ENCODE results near the gene ALOXE3.

Gene ALOXE3

DNA sequence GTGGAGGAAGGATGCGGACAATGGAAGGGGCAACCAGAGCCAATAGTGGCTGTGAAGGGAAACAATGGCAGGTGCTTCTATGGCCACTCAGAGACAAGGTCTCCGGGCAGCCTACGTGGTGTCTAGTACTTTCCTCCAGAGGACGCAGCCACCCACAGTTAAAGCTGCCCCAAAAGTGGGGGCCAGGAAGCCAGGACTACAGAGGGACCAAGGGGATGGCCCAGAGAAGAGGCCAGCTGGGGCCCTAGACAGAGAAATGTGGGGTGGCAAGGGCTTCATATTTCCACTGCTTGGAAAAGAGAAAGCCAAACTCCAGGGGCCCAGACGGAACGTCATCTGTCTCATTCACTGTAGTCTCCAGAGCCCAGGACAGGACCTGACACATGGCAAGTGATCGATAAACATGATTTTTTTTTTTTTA is 34.7 kb upstream of the ALOXE3 start:
- Histone ChIP-seq H3K4me3 (ENCODE audit: low read depth in 1 of 2, low read length in 2 of 2) (peak overlapping the region; percentile 29 to 89), H3K4me1 (ENCODE audit: insufficient read depth, low read length) (peaks cover 41% of the 10 kb centered on the region), H3K9me3 (ENCODE audit: low read length) (no peaks in the 10 kb centered on the region), H3K27me3 (ENCODE audit: control insufficient read depth in 1 of 2, insufficient read depth in 2 of 2, low read length in 2 of 2) (no peaks in the 10 kb centered on the region), H3K27ac (ENCODE audit: low read depth, low read length) (peak overlapping the region; percentile 98), H3K36me3 (ENCODE audit: insufficient read depth, low read length) (peaks cover 38% of the 10 kb centered on the region), H3K9ac (ENCODE audit: low read length) (peak overlapping the region; percentile 92)

DNA sequence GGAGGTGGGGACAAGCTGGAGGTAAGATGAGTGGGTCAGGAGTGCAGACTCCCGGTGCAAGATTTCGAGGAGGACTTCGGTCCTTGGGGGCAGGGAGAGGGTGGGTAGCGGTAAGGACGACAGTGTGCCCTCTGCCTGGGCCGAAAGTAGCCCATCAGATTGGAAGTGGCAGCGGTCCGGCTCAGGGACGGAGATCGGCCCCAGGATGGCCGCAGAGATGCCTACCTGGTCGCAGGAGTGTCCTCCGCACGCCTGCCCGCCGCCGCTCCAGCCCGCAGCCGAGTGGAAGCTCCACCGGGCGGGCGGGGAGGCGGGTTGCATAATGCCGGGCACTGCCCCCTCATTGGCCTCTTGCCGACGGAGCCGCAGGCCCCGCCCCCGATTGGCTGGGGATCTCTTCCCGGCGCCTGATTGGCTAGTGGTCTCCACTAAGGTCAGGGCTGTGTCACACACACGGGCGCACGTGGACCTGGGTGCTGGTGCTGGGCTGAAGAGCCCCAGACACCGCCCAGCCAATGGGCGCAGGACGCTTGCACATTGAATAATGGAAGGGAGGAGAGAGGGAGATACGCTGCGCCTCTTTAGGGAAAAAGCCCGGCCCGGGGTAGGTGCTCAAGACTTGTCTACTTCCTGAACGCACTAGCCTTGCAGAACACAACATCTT is 33.9 kb upstream of the ALOXE3 start, which contains the start of gene PER1:
Gene PER1, minus strand, starts transcription at position 293 of the 664 bp plus-strand sequence. CDS start 1,698 bp downstream, outside the sequence.
- peak within 1 kb of the TSS; percentile 98 for H3K27ac ChIP-seq (ENCODE audit: low read depth, low read length)
- peaks cover 40% of the 10 kb centered on the region for H3K4me1 ChIP-seq (ENCODE audit: insufficient read depth, low read length)
- H3K4me3 ChIP-seq (ENCODE audit: low read depth in 1 of 2, low read length in 2 of 2), result peak within 1 kb of the TSS; percentile 67 to 89
- H3K36me3 ChIP-seq (ENCODE audit: insufficient read depth, low read length), result peaks cover 46% of the 10 kb centered on the region
- H3K9me3 ChIP-seq (ENCODE audit: low read length), result no peaks in the 10 kb centered on the region
- peak within 1 kb of the TSS; percentile 92 for H3K9ac ChIP-seq (ENCODE audit: low read length)
- no peaks in the 10 kb centered on the region for H3K27me3 ChIP-seq (ENCODE audit: control insufficient read depth in 1 of 2, insufficient read depth in 2 of 2, low read length in 2 of 2)

DNA sequence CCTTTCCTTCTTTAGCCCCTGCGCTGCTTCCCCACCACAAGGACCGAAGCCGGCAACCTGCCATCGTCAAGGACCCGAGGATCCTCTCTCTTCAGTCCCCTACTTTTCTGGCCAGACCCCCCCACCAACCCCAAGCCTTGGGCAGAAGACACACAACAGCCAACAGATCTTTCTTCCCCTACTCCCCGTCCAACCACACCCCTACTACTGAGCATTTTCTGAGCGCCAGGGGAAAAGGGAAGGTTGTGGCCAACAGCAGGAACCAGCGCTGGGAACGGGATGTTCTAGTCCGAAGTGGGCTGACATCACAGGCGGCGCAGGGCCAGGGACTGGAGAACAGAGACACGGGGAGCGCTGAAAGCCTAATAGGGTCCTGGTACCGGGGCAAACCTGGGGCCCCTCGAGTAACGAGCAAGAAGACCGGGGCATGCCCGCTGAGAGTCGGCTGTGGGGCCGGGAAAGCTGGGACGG is 33.4 kb upstream of the ALOXE3 start:
- Histone ChIP-seq H3K9ac (ENCODE audit: low read length) (peak overlapping the region; percentile 92), H3K9me3 (ENCODE audit: low read length) (no peaks in the 10 kb centered on the region), H3K27ac (ENCODE audit: low read depth, low read length) (peak overlapping the region; percentile 98), H3K4me1 (ENCODE audit: insufficient read depth, low read length) (peaks cover 35% of the 10 kb centered on the region), H3K27me3 (ENCODE audit: control insufficient read depth in 1 of 2, insufficient read depth in 2 of 2, low read length in 2 of 2) (no peaks in the 10 kb centered on the region), H3K4me3 (ENCODE audit: low read depth in 1 of 2, low read length in 2 of 2) (peak overlapping the region; percentile 67 to 89), H3K36me3 (ENCODE audit: insufficient read depth, low read length) (peaks cover 51% of the 10 kb centered on the region)

DNA sequence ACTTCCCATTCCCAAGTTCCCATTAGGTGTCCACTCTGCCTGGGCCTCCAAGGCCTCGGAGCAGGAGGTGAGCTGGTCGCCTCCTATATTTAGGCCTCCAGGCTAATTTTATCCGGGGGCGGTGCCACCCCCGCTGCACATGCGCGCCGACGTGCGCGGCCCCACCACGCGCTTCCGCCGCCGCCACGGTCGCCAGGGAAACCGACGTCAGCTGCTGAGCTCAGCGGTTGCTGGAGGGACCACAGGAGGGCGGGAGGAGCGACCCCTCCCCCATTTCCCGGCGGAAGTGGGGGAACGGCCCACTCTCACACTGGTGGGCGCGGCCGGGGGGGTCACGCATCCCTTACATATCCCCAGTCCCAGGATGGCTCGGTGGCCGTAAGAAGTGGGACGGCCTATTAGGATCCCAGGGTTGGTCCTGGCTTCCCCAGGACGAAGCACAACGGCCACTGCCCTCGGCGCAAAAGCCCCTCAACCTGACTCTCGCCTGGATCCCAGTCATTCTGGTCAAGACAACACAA is 32.9 kb upstream of the ALOXE3 start:
- H3K27me3 ChIP-seq (ENCODE audit: control insufficient read depth in 1 of 2, insufficient read depth in 2 of 2, low read length in 2 of 2), result no peaks in the 10 kb centered on the region
- H3K4me3 ChIP-seq (ENCODE audit: low read depth in 1 of 2, low read length in 2 of 2), result peak overlapping the region; percentile 67 to 89
- H3K36me3 ChIP-seq (ENCODE audit: insufficient read depth, low read length), result peaks cover 56% of the 10 kb centered on the region
- no peaks in the 10 kb centered on the region for H3K9me3 ChIP-seq (ENCODE audit: low read length)
- peak overlapping the region; percentile 92 for H3K9ac ChIP-seq (ENCODE audit: low read length)
- peaks cover 35% of the 10 kb centered on the region for H3K4me1 ChIP-seq (ENCODE audit: insufficient read depth, low read length)
- peak overlapping the region; percentile 98 for H3K27ac ChIP-seq (ENCODE audit: low read depth, low read length)

GRCh38 chr17:8150194-8151119 is 32.1 kb upstream of the ALOXE3 start:
- Histone ChIP-seq H3K4me1 (ENCODE audit: insufficient read depth, low read length) (peaks cover 35% of the 10 kb centered on the region), H3K9me3 (ENCODE audit: low read length) (no peaks in the 10 kb centered on the region), H3K36me3 (ENCODE audit: insufficient read depth, low read length) (peaks cover 64% of the 10 kb centered on the region), H3K27ac (ENCODE audit: low read depth, low read length) (peak overlapping the region; percentile 98), H3K27me3 (ENCODE audit: control insufficient read depth in 1 of 2, insufficient read depth in 2 of 2, low read length in 2 of 2) (no peaks in the 10 kb centered on the region), H3K9ac (ENCODE audit: low read length) (peak overlapping the region; percentile 59), H3K4me3 (ENCODE audit: low read depth in 1 of 2, low read length in 2 of 2) (peak overlapping the region; percentile 67 to 89)

DNA sequence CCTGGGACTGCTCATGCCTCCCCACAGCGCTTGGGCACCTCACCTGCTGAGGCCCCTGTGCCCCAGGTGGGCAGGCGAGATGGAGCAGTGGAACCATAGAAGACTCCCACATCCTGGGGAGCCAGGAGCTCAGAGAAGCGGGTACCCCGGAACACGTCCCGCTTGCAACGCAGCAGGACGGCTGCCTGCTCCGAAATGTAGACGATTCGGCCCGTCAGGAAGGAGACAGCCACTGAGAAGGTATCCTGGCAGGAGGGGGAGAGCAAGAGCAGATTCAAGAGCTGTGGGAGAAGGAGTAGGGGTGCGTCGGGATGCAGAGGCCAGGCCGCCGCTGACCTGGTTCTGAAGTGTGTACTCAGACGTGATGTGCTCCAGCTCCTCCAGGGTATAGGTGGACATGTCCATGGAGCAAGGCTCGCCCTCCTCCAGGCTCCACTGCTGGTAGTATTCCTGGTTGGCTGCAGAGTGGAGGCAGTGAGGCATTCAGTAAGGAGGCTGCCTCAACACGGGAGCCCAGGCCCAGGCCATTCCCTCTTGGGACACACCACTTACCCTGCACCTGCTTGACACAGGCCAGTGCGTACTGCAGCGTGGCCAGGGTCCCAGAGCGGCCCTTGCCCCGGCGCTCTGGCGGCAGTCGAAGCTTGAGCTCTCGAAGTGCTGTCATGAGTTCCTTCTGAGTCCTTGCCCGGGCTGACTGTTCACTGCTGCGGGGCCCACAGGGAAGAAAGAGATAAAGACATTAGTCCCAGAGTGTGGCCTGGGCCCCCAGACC is 31.3 kb upstream of the ALOXE3 start:
- no peak overlapping the region for H3K4me3 ChIP-seq (ENCODE audit: low read depth in 1 of 2, low read length in 2 of 2)
- H3K36me3 ChIP-seq (ENCODE audit: insufficient read depth, low read length), result peaks cover 72% of the 10 kb centered on the region
- peaks cover 35% of the 10 kb centered on the region for H3K4me1 ChIP-seq (ENCODE audit: insufficient read depth, low read length)
- no peak overlapping the region for H3K27ac ChIP-seq (ENCODE audit: low read depth, low read length)
- H3K9ac ChIP-seq (ENCODE audit: low read length), result no peak overlapping the region
- H3K9me3 ChIP-seq (ENCODE audit: low read length), result no peaks in the 10 kb centered on the region
- no peaks in the 10 kb centered on the region for H3K27me3 ChIP-seq (ENCODE audit: control insufficient read depth in 1 of 2, insufficient read depth in 2 of 2, low read length in 2 of 2)

DNA sequence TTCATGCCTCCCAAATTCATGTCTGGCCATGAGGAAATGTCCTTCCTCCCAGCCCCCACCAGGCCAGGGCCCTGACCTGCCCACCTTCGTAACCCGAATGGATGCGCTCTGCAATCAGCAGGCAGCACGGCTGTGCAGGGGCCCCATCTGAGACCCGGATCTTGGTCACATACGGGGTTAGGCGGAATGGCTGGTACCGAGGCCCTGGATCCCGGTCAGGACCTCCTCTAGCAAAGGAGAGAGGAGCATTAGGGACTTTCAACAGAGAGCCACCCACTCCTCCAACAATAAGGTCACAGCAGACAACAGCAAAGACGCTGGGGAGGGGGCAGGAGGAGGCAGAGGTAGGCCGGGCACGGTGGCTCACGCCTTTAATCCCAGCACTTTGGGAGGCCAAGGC is 30.2 kb upstream of the ALOXE3 start:
- peaks cover 30% of the 10 kb centered on the region for H3K4me1 ChIP-seq (ENCODE audit: insufficient read depth, low read length)
- H3K4me3 ChIP-seq (ENCODE audit: low read depth in 1 of 2, low read length in 2 of 2), result no peak overlapping the region
- H3K27me3 ChIP-seq (ENCODE audit: control insufficient read depth in 1 of 2, insufficient read depth in 2 of 2, low read length in 2 of 2), result no peaks in the 10 kb centered on the region
- H3K9ac ChIP-seq (ENCODE audit: low read length), result no peak overlapping the region
- H3K9me3 ChIP-seq (ENCODE audit: low read length), result no peaks in the 10 kb centered on the region
- peaks cover 82% of the 10 kb centered on the region for H3K36me3 ChIP-seq (ENCODE audit: insufficient read depth, low read length)
- no peak overlapping the region for H3K27ac ChIP-seq (ENCODE audit: low read depth, low read length)

GRCh38 chr17:8147805-8148404 is 29.6 kb upstream of the ALOXE3 start:
- Histone ChIP-seq H3K27ac (ENCODE audit: low read depth, low read length) (no peak overlapping the region), H3K9me3 (ENCODE audit: low read length) (no peaks in the 10 kb centered on the region), H3K27me3 (ENCODE audit: control insufficient read depth in 1 of 2, insufficient read depth in 2 of 2, low read length in 2 of 2) (no peaks in the 10 kb centered on the region), H3K36me3 (ENCODE audit: insufficient read depth, low read length) (peaks cover 82% of the 10 kb centered on the region), H3K4me1 (ENCODE audit: insufficient read depth, low read length) (peaks cover 23% of the 10 kb centered on the region), H3K9ac (ENCODE audit: low read length) (no peak overlapping the region), H3K4me3 (ENCODE audit: low read depth in 1 of 2, low read length in 2 of 2) (no peak overlapping the region)

GRCh38 chr17:8147141-8147804 is 29.0 kb upstream of the ALOXE3 start:
- H3K9ac ChIP-seq (ENCODE audit: low read length), result no peak overlapping the region
- no peak overlapping the region for H3K27ac ChIP-seq (ENCODE audit: low read depth, low read length)
- no peaks in the 10 kb centered on the region for H3K27me3 ChIP-seq (ENCODE audit: control insufficient read depth in 1 of 2, insufficient read depth in 2 of 2, low read length in 2 of 2)
- H3K36me3 ChIP-seq (ENCODE audit: insufficient read depth, low read length), result peaks cover 86% of the 10 kb centered on the region
- H3K4me1 ChIP-seq (ENCODE audit: insufficient read depth, low read length), result peaks cover 18% of the 10 kb centered on the region
- H3K4me3 ChIP-seq (ENCODE audit: low read depth in 1 of 2, low read length in 2 of 2), result no peak overlapping the region
- no peaks in the 10 kb centered on the region for H3K9me3 ChIP-seq (ENCODE audit: low read length)

- no peak overlapping the region for H3K4me3 ChIP-seq (ENCODE audit: low read depth in 1 of 2, low read length in 2 of 2)
- peaks cover 93% of the 10 kb centered on the region for H3K36me3 ChIP-seq (ENCODE audit: insufficient read depth, low read length)
- H3K9me3 ChIP-seq (ENCODE audit: low read length), result no peaks in the 10 kb centered on the region
- no peak overlapping the region for H3K9ac ChIP-seq (ENCODE audit: low read length)
- H3K27ac ChIP-seq (ENCODE audit: low read depth, low read length), result no peak overlapping the region
- peaks cover 18% of the 10 kb centered on the region for H3K4me1 ChIP-seq (ENCODE audit: insufficient read depth, low read length)
- H3K27me3 ChIP-seq (ENCODE audit: control insufficient read depth in 1 of 2, insufficient read depth in 2 of 2, low read length in 2 of 2), result no peaks in the 10 kb centered on the region
Measured at GRCh38 chr17:8146381-8147140, 28.2 kb upstream of the ALOXE3 start.
